ENCODE data around the gene ANO10.
"Not testable (repeated sequence)": the region's sequence is repeated elsewhere in the genome, so short reads cannot be mapped to it uniquely, and the experiment has no call there.

ANO10 gene

GRCh38 chr3:43522727-43523362, 99.0 kb downstream of the ANO10 start:
- FAIRE-seq (no peak), DNase-seq (ENCODE audit: low spot score) (no peak)

- no peak for FAIRE-seq
- DNase-seq (ENCODE audit: low spot score): no peak
Observed at GRCh38 chr3:43521941-43522340, 99.9 kb downstream of the ANO10 start.

- DNase-seq (ENCODE audit: low spot score); FAIRE-seq: not testable (repeated sequence)
Observed at GRCh38 chr3:43518515-43518914, 103.3 kb downstream of the ANO10 start.

GRCh38 chr3:43515970-43516635, 105.7 kb downstream of the ANO10 start:
- FAIRE-seq (no peak), DNase-seq (ENCODE audit: low spot score) (no peak)

GRCh38 chr3:43515208-43515917, 106.4 kb downstream of the ANO10 start:
- DNase-seq (ENCODE audit: low spot score): no peak
- FAIRE-seq: no peak

GRCh38 chr3:43512754-43513404, 108.9 kb downstream of the ANO10 start:
- DNase-seq (ENCODE audit: low spot score) (no peak), FAIRE-seq (no peak)

GRCh38 chr3:43506644-43507043, 115.2 kb downstream of the ANO10 start:
- DNase-seq (ENCODE audit: low spot score) (no peak), FAIRE-seq (no peak)

- no peak for FAIRE-seq
- peak; percentile 30 for DNase-seq (ENCODE audit: low spot score)
Observed at GRCh38 chr3:43505351-43505750, 116.5 kb downstream of the ANO10 start.

- DNase-seq (ENCODE audit: low spot score) (peak; percentile 26), FAIRE-seq (peak; percentile 34)
Observed at GRCh38 chr3:43503067-43503728, 118.6 kb downstream of the ANO10 start.

- no peak for DNase-seq (ENCODE audit: low spot score)
- no peak for FAIRE-seq
Observed at GRCh38 chr3:43499256-43499655, 122.6 kb downstream of the ANO10 start.

- DNase-seq (ENCODE audit: low spot score): no peak
- no peak for FAIRE-seq
Observed at GRCh38 chr3:43497905-43498365, 123.9 kb downstream of the ANO10 start.

- FAIRE-seq: no peak
- DNase-seq (ENCODE audit: low spot score): no peak
Observed at GRCh38 chr3:43497422-43497821, 124.4 kb downstream of the ANO10 start.

GRCh38 chr3:43496740-43497375, 125.0 kb downstream of the ANO10 start:
- FAIRE-seq (no peak), DNase-seq (ENCODE audit: low spot score) (no peak)

GRCh38 chr3:43492932-43493331, 128.9 kb downstream of the ANO10 start:
- FAIRE-seq; DNase-seq (ENCODE audit: low spot score): not testable (repeated sequence)

- FAIRE-seq; DNase-seq (ENCODE audit: low spot score): not testable (repeated sequence)
Observed at GRCh38 chr3:43491807-43492206, 130.0 kb downstream of the ANO10 start.

GRCh38 chr3:43490640-43491185, 131.1 kb downstream of the ANO10 start:
- FAIRE-seq (no peak), DNase-seq (ENCODE audit: low spot score) (no peak)

- DNase-seq (ENCODE audit: low spot score): no peak
- FAIRE-seq: no peak
Observed at GRCh38 chr3:43489930-43490329, 131.9 kb downstream of the ANO10 start.

GRCh38 chr3:43485931-43486330, 135.9 kb downstream of the ANO10 start:
- FAIRE-seq (no peak), DNase-seq (ENCODE audit: low spot score) (no peak)

GRCh38 chr3:43484926-43485488, 136.8 kb downstream of the ANO10 start:
- DNase-seq (ENCODE audit: low spot score) (no peak), FAIRE-seq (no peak)

GRCh38 chr3:43481375-43481774, 140.4 kb downstream of the ANO10 start:
- DNase-seq (ENCODE audit: low spot score): no peak
- FAIRE-seq: no peak
